Neuronal stem cell (in vitro differentiated cells): ENCODE results near the gene HOXD9.
A peak's percentile ranks its signal among the peaks of the same experiment; 100 is the strongest.

Experiments used
- DNase-seq: peaks from one replicate; pipeline ENCODE4 v3.0.0-alpha.2; 2013; ENCODE audit warnings: low spot score
- H2AFZ ChIP-seq: one replicate; pipeline ENCODE4 v1.6.1; 2013; ENCODE audit warnings: mild to moderate bottlenecking, low read length, inconsistent platforms
- H2AK5ac ChIP-seq: 2 replicates; pipeline ENCODE4 v1.6.1; 2013; ENCODE audit warnings: low read depth, mild to moderate bottlenecking, inconsistent platforms, low read length, moderate library complexity, mixed read lengths
- H2BK120ac ChIP-seq: 2 replicates; pipeline ENCODE4 v1.6.1; 2013; ENCODE audit warnings: low read depth, mild to moderate bottlenecking, inconsistent platforms, low read length, moderate library complexity, mixed read lengths
- H2BK12ac ChIP-seq: one replicate; pipeline ENCODE4 v1.6.1; 2013; ENCODE audit warnings: low read length, inconsistent platforms
- H2BK15ac ChIP-seq: 2 replicates; pipeline ENCODE4 v1.6.1; 2013; ENCODE audit warnings: mild to moderate bottlenecking, low read length, inconsistent platforms, mixed read lengths
- H2BK5ac ChIP-seq: one replicate; pipeline ENCODE4 v1.6.1; 2013; ENCODE audit warnings: inconsistent platforms, mild to moderate bottlenecking, low read length, moderate library complexity
- H3K14ac ChIP-seq: one replicate; pipeline ENCODE4 v1.6.1; 2013; ENCODE audit warnings: low read length, inconsistent platforms
- H3K18ac ChIP-seq: 2 replicates; pipeline ENCODE4 v1.6.1; 2013; ENCODE audit warnings: low read length, inconsistent platforms
- H3K23ac ChIP-seq: 2 replicates; pipeline ENCODE4 v1.6.1; 2013; ENCODE audit warnings: low read depth, mild to moderate bottlenecking, mixed read lengths, low read length, inconsistent platforms; ENCODE audit not compliant: poor library complexity
- H3K27ac ChIP-seq: replicated peaks from 3 replicates; pipeline ENCODE4 v1.5.1; 2013; ENCODE audit warnings: low read length, inconsistent platforms
- H3K27me3 ChIP-seq, 3 experiments: 2 replicates each; pipeline ENCODE4 v1.6.1; 2013; ENCODE audit warnings: low read length in 3 of 3, mild to moderate bottlenecking in 2 of 3, inconsistent platforms in 1 of 3, low read depth in 1 of 3, mixed read lengths in 1 of 3, moderate library complexity in 1 of 3; ENCODE audit not compliant: control insufficient read depth in 3 of 3, insufficient read depth in 3 of 3
- H3K36me3 ChIP-seq, 2 donors: replicated peaks in 1 of 2; 2 replicates each; pipeline ENCODE4 v1.6.1; 2013; ENCODE audit warnings: low read length in 2 of 2; ENCODE audit not compliant: control insufficient read depth in 2 of 2, insufficient read depth in 2 of 2
- H3K4ac ChIP-seq: 2 replicates; pipeline ENCODE4 v1.6.1; 2013; ENCODE audit warnings: inconsistent platforms, mild to moderate bottlenecking, low read length, moderate library complexity
- H3K4me1 ChIP-seq, 2 donors: 1 replicate in 1 of 2; 2 replicates in 1 of 2; pipeline ENCODE4 v1.6.1; 2013; ENCODE audit warnings: low read length in 2 of 2, low read depth in 1 of 2; ENCODE audit not compliant: control insufficient read depth in 2 of 2, insufficient read depth in 1 of 2
- H3K4me2 ChIP-seq: one replicate; pipeline ENCODE4 v1.6.1; 2013; ENCODE audit warnings: mild to moderate bottlenecking, low read length, inconsistent platforms; ENCODE audit not compliant: insufficient read depth, poor library complexity, severe bottlenecking
- H3K4me3 ChIP-seq, 2 donors: 2 replicates each; pipeline ENCODE4 v1.5.1; 2013; ENCODE audit warnings: low read length in 2 of 2, mild to moderate bottlenecking in 2 of 2, inconsistent platforms in 1 of 2, moderate library complexity in 1 of 2
- H3K79me1 ChIP-seq: one replicate; pipeline ENCODE4 v1.6.1; 2013; ENCODE audit warnings: low read depth, mild to moderate bottlenecking, inconsistent platforms, low read length, moderate library complexity
- H3K9ac ChIP-seq: one replicate; pipeline ENCODE4 v1.6.1; 2013; ENCODE audit warnings: mild to moderate bottlenecking, low read depth, low read length, inconsistent platforms; ENCODE audit not compliant: poor library complexity
- H3K9me3 ChIP-seq, 2 donors: replicated peaks in 1 of 2; 2 replicates each; pipeline versions ENCODE3 to v1.6.1; 2013; ENCODE audit warnings: low read length in 2 of 2, mild to moderate bottlenecking in 2 of 2, inconsistent platforms in 1 of 2, low read depth in 1 of 2, mixed read lengths in 1 of 2, moderate library complexity in 1 of 2; ENCODE audit not compliant: control insufficient read depth in 2 of 2, insufficient read depth in 1 of 2
- H4K8ac ChIP-seq: one replicate; pipeline ENCODE4 v1.6.1; 2013; ENCODE audit warnings: low read depth, mild to moderate bottlenecking, inconsistent platforms, low read length, moderate library complexity
- H4K91ac ChIP-seq: one replicate; pipeline ENCODE4 v1.6.1; 2013; ENCODE audit warnings: low read length, low read depth, mild to moderate bottlenecking, inconsistent platforms; ENCODE audit not compliant: poor library complexity
- WGBS, 2 donors: extraction: QIAGEN DNeasy Blood & Tissue Kit; methylation state at CpG; one replicate each; pipeline ENCODE4 v1.1.7; 2013; ENCODE audit warnings: missing lambda C conversion rate in 2 of 2, mixed read lengths in 1 of 2; ENCODE audit not compliant: insufficient read length in 2 of 2, insufficient replicate concordance in 1 of 2; ENCODE audit errors: extremely low coverage in 2 of 2; 5-methylcytosine and 5-hydroxymethylcytosine counted together

HOXD9 gene

GRCh38 chr2:176134035-176134434 is 11.5 kb downstream of the HOXD9 start:
- Histone ChIP-seq H3K79me1 (no peaks in the 10 kb centered on the region), H3K9me3 (peaks cover 2 to 16% of the 10 kb centered on the region in 2 donors), H4K91ac (no peak overlapping the region), H3K14ac (no peak overlapping the region), H2BK12ac (no peak overlapping the region), H2AFZ (no peak overlapping the region), H3K23ac (no peak overlapping the region), H3K27me3 (peaks cover 44 to 98% (median 96%) of the 10 kb centered on the region in 3 experiments), H3K4me3 (no peak overlapping the region), H2BK120ac (no peak overlapping the region), H2BK15ac (no peak overlapping the region), H3K36me3 (no peaks in the 10 kb centered on the region), H3K4me1 (no peaks in the 10 kb centered on the region), H3K4me2 (no peak overlapping the region), H2BK5ac (no peak overlapping the region), H3K18ac (no peak overlapping the region), H2AK5ac (no peak overlapping the region), H3K4ac (no peak overlapping the region), H3K27ac (no peak overlapping the region), H3K9ac (no peak overlapping the region), H4K8ac (no peak overlapping the region)
- no CpG with 5 or more reads among the region's 4 CpGs for WGBS, 2 donors
- DNase-seq: no peak

GRCh38 chr2:176135035-176135440 is 12.5 kb downstream of the HOXD9 start:
- Histone ChIP-seq H3K27ac (no peak overlapping the region), H3K4me3 (no peak overlapping the region), H3K9ac (no peak overlapping the region), H2AFZ (no peak overlapping the region), H3K27me3 (peaks cover 43 to 100% (median 96%) of the 10 kb centered on the region in 3 experiments), H3K23ac (no peak overlapping the region), H2AK5ac (no peak overlapping the region), H3K4me1 (no peaks in the 10 kb centered on the region), H2BK120ac (no peak overlapping the region), H3K4me2 (no peak overlapping the region), H3K36me3 (no peaks in the 10 kb centered on the region), H3K18ac (no peak overlapping the region), H3K4ac (no peak overlapping the region), H3K79me1 (no peaks in the 10 kb centered on the region), H4K91ac (no peak overlapping the region), H4K8ac (no peak overlapping the region), H2BK5ac (no peak overlapping the region), H3K14ac (no peak overlapping the region), H2BK15ac (no peak overlapping the region), H3K9me3 (peaks cover 5 to 17% of the 10 kb centered on the region in 2 donors), H2BK12ac (no peak overlapping the region)
- DNase-seq: no peak

GRCh38 chr2:176136374-176137251 is 14.1 kb downstream of the HOXD9 start:
- no peak for DNase-seq
- H3K14ac ChIP-seq: no peak overlapping the region
- H2AK5ac ChIP-seq: no peak overlapping the region
- H2BK15ac ChIP-seq: no peak overlapping the region
- peaks cover 38 to 97% (median 94%) of the 10 kb centered on the region in 3 experiments for H3K27me3 ChIP-seq
- no peak overlapping the region for H3K18ac ChIP-seq
- H3K36me3 ChIP-seq: no peaks in the 10 kb centered on the region
- H3K79me1 ChIP-seq: no peaks in the 10 kb centered on the region
- H2BK120ac ChIP-seq: no peak overlapping the region
- no peak overlapping the region for H2BK12ac ChIP-seq
- peak overlapping the region in 1 of 2 donors; percentile 6 for H3K4me3 ChIP-seq
- peaks cover 0 to 2% of the 10 kb centered on the region in 2 donors for H3K4me1 ChIP-seq
- no peak overlapping the region for H3K9ac ChIP-seq
- peak overlapping the region; percentile 28 for H3K23ac ChIP-seq
- H2AFZ ChIP-seq: peak overlapping the region; percentile 86
- H3K9me3 ChIP-seq: peaks cover 9 to 17% of the 10 kb centered on the region in 2 donors
- peak overlapping the region; percentile 59 for H3K4me2 ChIP-seq
- no peak overlapping the region for H3K4ac ChIP-seq
- WGBS, 2 donors: no CpG with 5 or more reads among the region's 71 CpGs
- no peak overlapping the region for H4K8ac ChIP-seq
- no peak overlapping the region for H3K27ac ChIP-seq
- no peak overlapping the region for H4K91ac ChIP-seq
- H2BK5ac ChIP-seq: no peak overlapping the region

- H3K9me3 ChIP-seq: peaks cover 9 to 17% of the 10 kb centered on the region in 2 donors
- no peak overlapping the region for H3K4me3 ChIP-seq
- peaks cover 38 to 97% (median 95%) of the 10 kb centered on the region in 3 experiments for H3K27me3 ChIP-seq
- H3K4me2 ChIP-seq: no peak overlapping the region
- no peak overlapping the region for H3K18ac ChIP-seq
- no peak overlapping the region for H2BK120ac ChIP-seq
- no peak overlapping the region for H3K23ac ChIP-seq
- H3K9ac ChIP-seq: no peak overlapping the region
- H3K79me1 ChIP-seq: no peaks in the 10 kb centered on the region
- H4K91ac ChIP-seq: no peak overlapping the region
- H2AK5ac ChIP-seq: no peak overlapping the region
- H3K4ac ChIP-seq: no peak overlapping the region
- H2BK15ac ChIP-seq: no peak overlapping the region
- no CpG with 5 or more reads among the region's 2 CpGs for WGBS, 2 donors
- H2BK5ac ChIP-seq: no peak overlapping the region
- no peak for DNase-seq
- H3K36me3 ChIP-seq: no peaks in the 10 kb centered on the region
- peaks cover 0 to 2% of the 10 kb centered on the region in 2 donors for H3K4me1 ChIP-seq
- no peak overlapping the region for H3K27ac ChIP-seq
- no peak overlapping the region for H4K8ac ChIP-seq
- H2AFZ ChIP-seq: no peak overlapping the region
- no peak overlapping the region for H2BK12ac ChIP-seq
- H3K14ac ChIP-seq: no peak overlapping the region
These were observed 14.7 kb downstream of the HOXD9 start for GRCh38 chr2:176137252-176137580.
